Body of pancreas (tissue), 4 donors: Measurements from ENCODE around the gene POTEG.
"Not testable (repeated sequence)": the region's sequence is repeated elsewhere in the genome, so short reads cannot be mapped to it uniquely, and the experiment has no call there.

Experiments used
- CTCF ChIP-seq, 7 experiments: fragments of 450-650 bp in 4 of 7; fragments of 200-600 bp in 3 of 7; sonication (generic) in 3 of 7; IDR thresholded peaks; one replicate each; pipeline ENCODE4 v1.5.1; 2016 to 2019; ENCODE audit warnings: antibody characterized with exemption in 7 of 7
- POLR2A ChIP-seq, 3 donors: fragments of 450-650 bp; IDR thresholded peaks; one replicate each; pipeline ENCODE4 v1.6.1; 2016; ENCODE audit warnings: antibody characterized with exemption in 3 of 3, mild to moderate bottlenecking in 2 of 3

- not testable (repeated sequence) for TF ChIP-seq CTCF, POLR2A (IDR thresholded peaks at IDR 0.05)
Observed at GRCh38 chr14:19362323-19362722, 71.8 kb downstream of the POTEG start.
